GM12892 (cell line): Measurements from ENCODE around the gene RRM2.

Experiments used
- POLR2A ChIP-seq: IDR thresholded peaks from 2 replicates; pipeline ENCODE4 v1.6.1; 2011; ENCODE audit warnings: low read depth, low read length, control low read depth
- POLR2AphosphoS5 ChIP-seq: IDR thresholded peaks from 2 replicates; pipeline ENCODE4 v1.6.1; 2011; ENCODE audit warnings: low read depth, low read length, control low read depth

DNA sequence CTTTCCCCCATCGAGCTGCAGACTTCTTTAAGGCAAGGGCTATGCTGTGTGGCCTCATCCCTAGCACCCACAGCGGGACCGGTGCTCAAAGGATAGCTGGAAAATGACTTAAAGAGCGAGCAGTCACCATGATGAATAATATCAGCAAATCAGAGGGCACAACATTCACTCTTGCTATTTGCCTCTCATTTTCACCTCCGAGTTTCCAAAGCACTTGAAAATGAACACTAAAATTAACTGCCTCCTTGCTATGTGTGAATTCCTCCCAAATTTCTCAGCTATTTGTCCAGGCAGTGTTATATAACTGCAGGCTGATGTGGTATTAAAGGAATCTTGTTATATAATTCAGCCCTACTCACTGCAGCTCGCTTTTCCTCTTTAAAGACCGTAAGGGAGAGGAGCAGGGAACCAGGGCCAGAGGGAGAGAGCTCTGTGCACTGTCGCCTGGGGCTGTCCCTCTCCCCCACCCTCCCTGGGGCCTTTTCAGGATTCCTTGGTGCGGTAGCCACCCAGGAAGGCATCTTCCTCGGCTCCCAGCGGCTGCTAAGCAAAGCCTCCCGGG lies 43.8 kb upstream of the RRM2 start:
- no peak for TF ChIP-seq POLR2A
- no peak for TF ChIP-seq POLR2AphosphoS5
